GM10847 (cell line): ENCODE results near the gene CRY2.

Experiments
- POLR2A ChIP-seq: IDR thresholded peaks from 2 replicates; pipeline ENCODE4 v1.6.1; 2011; ENCODE audit not compliant: insufficient read length; ENCODE audit errors: extremely low read depth

The CRY2 gene

GRCh38 chr11:45879803-45880686 is 32.8 kb downstream of the CRY2 start:
- TF ChIP-seq POLR2A = no peak

- no peak for TF ChIP-seq POLR2A
Observed at GRCh38 chr11:45880772-45881570, 33.7 kb downstream of the CRY2 start.

- no peak for TF ChIP-seq POLR2A
Observed at GRCh38 chr11:45881708-45882368, 34.6 kb downstream of the CRY2 start.

GRCh38 chr11:45884596-45885185 is 37.4 kb downstream of the CRY2 start:
- TF ChIP-seq POLR2A = no peak

- no peak for TF ChIP-seq POLR2A
Observed at GRCh38 chr11:45885274-45885920, 38.1 kb downstream of the CRY2 start, which contains the start of gene MAPK8IP1. Gene MAPK8IP1, plus strand, starts transcription at chr11:45885651. Its CDS starts 170 bp downstream, at chr11:45885821.

GRCh38 chr11:45885921-45886721 is 38.8 kb downstream of the CRY2 start:
- no peak for TF ChIP-seq POLR2A

- no peak for TF ChIP-seq POLR2A
Observed at GRCh38 chr11:45886816-45887520, 39.7 kb downstream of the CRY2 start.

GRCh38 chr11:45887587-45887986 is 40.3 kb downstream of the CRY2 start:
- TF ChIP-seq POLR2A = no peak

GRCh38 chr11:45889555-45889954 is 42.3 kb downstream of the CRY2 start:
- no peak for TF ChIP-seq POLR2A

- TF ChIP-seq POLR2A = no peak
Observed at GRCh38 chr11:45889966-45890365, 42.7 kb downstream of the CRY2 start.

- no peak for TF ChIP-seq POLR2A
Observed at GRCh38 chr11:45890886-45891550, 43.7 kb downstream of the CRY2 start.

GRCh38 chr11:45892856-45893255 is 45.6 kb downstream of the CRY2 start:
- no peak for TF ChIP-seq POLR2A
